ENCODE results near the gene CCNJ. TPM values are rescaled to one million over a fixed set of nuclear protein-coding genes. Genes with fewer than 3 reads are reported as not detected.

Gene CCNJ
- total RNA-seq, 3 donors from 2014 or later = 6.0 to 7.8 (median 6.9) TPM

GRCh38 chr10:96038476-96039387, 4.7 kb upstream of the CCNJ start:
- TF ChIP-seq CTCF (IDR thresholded peaks at IDR 0.05) = no peak
- peaks cover 4% of the 10 kb centered on the region for H3K36me3 ChIP-seq (ENCODE audit: low read depth)
- no peak overlapping the region for H3K4me3 ChIP-seq
- ATAC-seq (no peak), DNase-seq (no peak)
- intact Hi-C loops (cut with DNase I, micrococcal nuclease) = no loop called here
- peaks cover 3% of the 10 kb centered on the region for H3K4me1 ChIP-seq (ENCODE audit: low read depth)
- no peaks in the 10 kb centered on the region for H3K9me3 ChIP-seq

- no peak overlapping the region for H3K4me3 ChIP-seq
- no peaks in the 10 kb centered on the region for H3K9me3 ChIP-seq
- intact Hi-C loops (cut with DNase I, micrococcal nuclease) = no loop called here
- no peak for ATAC-seq
- peaks cover 12% of the 10 kb centered on the region for H3K4me1 ChIP-seq (ENCODE audit: low read depth)
- DNase-seq = no peak
- peaks cover 4% of the 10 kb centered on the region for H3K36me3 ChIP-seq (ENCODE audit: low read depth)
- no peak for TF ChIP-seq CTCF (IDR thresholded peaks at IDR 0.05)
Observed at GRCh38 chr10:96041146-96041545, 2.2 kb upstream of the CCNJ start.

GRCh38 chr10:96043893-96044715, 721 bp downstream of the CCNJ start:
- intact Hi-C loops (cut with DNase I, micrococcal nuclease) = no loop called here
- H3K4me1 ChIP-seq (ENCODE audit: low read depth) = peaks cover 12% of the 10 kb centered on the region
- no peaks in the 10 kb centered on the region for H3K9me3 ChIP-seq
- TF ChIP-seq CTCF (IDR thresholded peaks at IDR 0.05) = no peak
- peak; percentile 63 for ATAC-seq
- peak overlapping the region; percentile 67 for H3K4me3 ChIP-seq
- peaks cover 4% of the 10 kb centered on the region for H3K36me3 ChIP-seq (ENCODE audit: low read depth)
- DNase-seq = peak; percentile 62 to 77 (median 74)

- DNase-seq (no peak), ATAC-seq (no peak)
- Histone ChIP-seq H3K9me3 (no peaks in the 10 kb centered on the region), H3K36me3 (ENCODE audit: low read depth) (peaks cover 4% of the 10 kb centered on the region), H3K4me1 (ENCODE audit: low read depth) (peaks cover 12% of the 10 kb centered on the region), H3K4me3 (no peak overlapping the region)
- TF ChIP-seq CTCF (IDR thresholded peaks at IDR 0.05) = no peak
- intact Hi-C loops (cut with DNase I, micrococcal nuclease) = no loop called here
Observed at GRCh38 chr10:96044736-96045135, 1.4 kb downstream of the CCNJ start.

GRCh38 chr10:96046546-96046945, 3.2 kb downstream of the CCNJ start:
- H3K9me3 ChIP-seq = no peaks in the 10 kb centered on the region
- TF ChIP-seq CTCF (IDR thresholded peaks at IDR 0.05) = no peak
- ATAC-seq (no peak), DNase-seq (no peak)
- H3K36me3 ChIP-seq (ENCODE audit: low read depth) = peaks cover 4% of the 10 kb centered on the region
- no peak overlapping the region for H3K4me3 ChIP-seq
- peaks cover 12% of the 10 kb centered on the region for H3K4me1 ChIP-seq (ENCODE audit: low read depth)
- intact Hi-C loops (cut with DNase I, micrococcal nuclease) = no loop called here
